HepG2 (cell line): ENCODE measurements around the gene RBBP8NL. TPM values are rescaled to one million over a fixed set of nuclear protein-coding genes. Genes with fewer than 3 reads are reported as not detected.

ENCODE experiments used
- CBX2 ChIP-seq, 2 experiments: fragments of 200-600 bp in 1 of 2; sonication (generic); formaldehyde crosslinking in 1 of 2; IDR thresholded peaks; 2 replicates each; pipeline versions ENCODE4 v1.7.0 to v1.8.1; 2018 to 2022; ENCODE audit warnings: low read depth in 2 of 2, low read length in 1 of 2, mild to moderate bottlenecking in 1 of 2, missing genetic modification reagents in 1 of 2
- HNF1A ChIP-seq, 2 experiments: sonication (generic) in 1 of 2; formaldehyde crosslinking in 1 of 2; IDR thresholded peaks; 2 replicates each; pipeline versions ENCODE4 v1.4.0 to v1.6.1; 2016 to 2020; ENCODE audit warnings: borderline replicate concordance in 1 of 2, low read depth in 1 of 2, mild to moderate bottlenecking in 1 of 2, missing genetic modification reagents in 1 of 2
- JDP2 ChIP-seq: sonication (generic); formaldehyde crosslinking; IDR thresholded peaks from 2 replicates; pipeline ENCODE4 v1.8.1; 2022; ENCODE audit warnings: missing genetic modification reagents, borderline replicate concordance
- MBNL3 ChIP-seq: fragments of 250-450 bp; sonication (Bioruptor Pico); conservative IDR thresholded peaks from 2 replicates; pipeline ENCODE4 v1.8.0; 2022; ENCODE audit warnings: mild to moderate bottlenecking, inconsistent platforms
- STAT5B ChIP-seq: sonication (generic); formaldehyde crosslinking; IDR thresholded peaks from 2 replicates; pipeline ENCODE4 v1.4.0; 2020; ENCODE audit warnings: missing genetic modification reagents
- THRA ChIP-seq: sonication (generic); formaldehyde crosslinking; IDR thresholded peaks from 2 replicates; pipeline ENCODE4 v1.4.0; 2020; ENCODE audit warnings: missing genetic modification reagents, borderline replicate concordance
- ZBTB38 ChIP-seq: sonication (generic); formaldehyde crosslinking; IDR thresholded peaks from 2 replicates; pipeline ENCODE4 v1.5.1; 2020; ENCODE audit warnings: mild to moderate bottlenecking, missing genetic modification reagents
- ZBTB8A ChIP-seq: sonication (generic); formaldehyde crosslinking; IDR thresholded peaks from 2 replicates; pipeline ENCODE4 v1.4.0; 2020; ENCODE audit warnings: mild to moderate bottlenecking, low read depth, missing genetic modification reagents, borderline replicate concordance
- ZNF34 ChIP-seq: sonication (generic); formaldehyde crosslinking; IDR thresholded peaks from 2 replicates; pipeline ENCODE4 v1.4.0; 2020; ENCODE audit warnings: mild to moderate bottlenecking, missing genetic modification reagents, borderline replicate concordance
- ZNF503 ChIP-seq: sonication (generic); formaldehyde crosslinking; IDR thresholded peaks from 2 replicates; pipeline ENCODE4 v1.4.0; 2020; ENCODE audit warnings: missing genetic modification reagents
- ZNF512 ChIP-seq: sonication (generic); formaldehyde crosslinking; IDR thresholded peaks from 2 replicates; pipeline ENCODE4 v1.4.0; 2020; ENCODE audit warnings: mild to moderate bottlenecking, missing genetic modification reagents
- ZNF598 ChIP-seq: sonication (generic); formaldehyde crosslinking; IDR thresholded peaks from 2 replicates; pipeline ENCODE4 v1.5.1; 2020; ENCODE audit warnings: mild to moderate bottlenecking, missing genetic modification reagents, borderline replicate concordance
- ZNF670 ChIP-seq: sonication (generic); formaldehyde crosslinking; IDR thresholded peaks from 2 replicates; pipeline ENCODE4 v1.8.0; 2022; ENCODE audit warnings: mild to moderate bottlenecking, missing genetic modification reagents, borderline replicate concordance
- ZSCAN30 ChIP-seq: sonication (generic); formaldehyde crosslinking; IDR thresholded peaks from 2 replicates; pipeline ENCODE4 v1.5.0; 2020; ENCODE audit warnings: mild to moderate bottlenecking, missing genetic modification reagents
- ZSCAN9 ChIP-seq: IDR thresholded peaks from 2 replicates; pipeline ENCODE4 v1.6.1; 2016; ENCODE audit warnings: borderline replicate concordance
- polyA plus RNA-seq, 8 experiments: library from polyadenylated mRNA; depleted of rRNA in 3 of 8; stranded (reverse) in 7 of 8; unstranded in 1 of 8; fragments of >200 nt; fragmentation: Illumina TruSeq in 4 of 8; extraction: Trizol in 4 of 8; gene quantifications; 2 replicates each; pipeline versions ENCODE4 v1.2.1 to v1.2.3, GENCODE V29; 2011 to 2016; ENCODE audit warnings: low read depth in 4 of 8, missing spikeins in 1 of 8, mixed read lengths in 1 of 8; ENCODE audit not compliant: insufficient read depth in 1 of 8
- total RNA-seq, 5 experiments: library from RNA; depleted of rRNA; stranded (reverse); fragments of >200 nt; fragmentation: Illumina TruSeq; extraction: Trizol; gene quantifications; 2 replicates each; pipeline ENCODE4 v1.2.3, GENCODE V29; 2016; ENCODE audit warnings: low read depth in 1 of 5

The RBBP8NL gene
- total and polyA plus RNA-seq, 2 of the 13 experiments (the other 11 are each of a cell fraction or from before 2014, with no cell fraction given): 0.69 to 0.86 TPM

GRCh38 chr20:62367633-62368391 is 59.5 kb downstream of the RBBP8NL start (continued):
- no peak for TF ChIP-seq ZNF512 (CRISPR knock-in tag)
- peak; percentile 97; the same call in 1 of the 2 replicates for TF ChIP-seq ZNF598 (CRISPR knock-in tag)
- TF ChIP-seq ZNF503 (CRISPR knock-in tag): 0 out of 2 replicates have a peak, but pooled peaks have one; percentile 71
- no peak for TF ChIP-seq HNF1A (IDR thresholded peaks at IDR 0.05; ENCODE audit: low read depth)
- TF ChIP-seq HNF1A (CRISPR knock-in tag; IDR thresholded peaks at IDR 0.05; ENCODE audit: borderline replicate concordance): peak; percentile 84
- TF ChIP-seq STAT5B (CRISPR knock-in tag): no peak
- peak; percentile 93; the same call in 1 of the 2 replicates for TF ChIP-seq ZNF670 (CRISPR knock-in tag)
- peak; percentile 20; the same call in 1 of the 2 replicates for TF ChIP-seq ZBTB38 (CRISPR knock-in tag)
- no peak for TF ChIP-seq MBNL3 (CRISPR knock-in tag)
- peak; percentile 91; the same call in 1 of the 2 replicates for TF ChIP-seq ZBTB8A (CRISPR knock-in tag)
- TF ChIP-seq THRA: no peak; the same call in none of the 2 replicates
- peak; percentile 47; the same call in 1 of the 2 replicates for TF ChIP-seq ZNF34 (CRISPR knock-in tag)
- TF ChIP-seq CBX2 (IDR thresholded peaks at IDR 0.05; ENCODE audit: low read depth, low read length): no peak
- TF ChIP-seq CBX2 (CRISPR knock-in tag; IDR thresholded peaks at IDR 0.05; ENCODE audit: low read depth): no peak
- TF ChIP-seq ZSCAN9 (CRISPR knock-in tag): peak; percentile 58; the same call in 1 of the 2 replicates
- peak; percentile 50; the same call in 1 of the 2 replicates for TF ChIP-seq JDP2 (CRISPR knock-in tag)
- no peak for TF ChIP-seq ZSCAN30 (CRISPR knock-in tag)
